Astrocyte of the spinal cord (primary cell): Measurements from ENCODE around the gene AMIGO1.

Experiments
- DNase-seq: peaks from one replicate; pipeline ENCODE4 v3.0.0; 2011; ENCODE audit warnings: low read depth, low spot score
- H3K4me3 ChIP-seq: 2 replicates; pipeline ENCODE4 v1.5.1; 2011; ENCODE audit warnings: low read depth, mild to moderate bottlenecking, low read length, moderate library complexity
- in situ Hi-C: cut with HindIII; loops from 2 replicates; pipeline ENCODE4 v1.10.0; 2017; ENCODE audit warnings: low sequenced_read_pairs
- TF ChIP-seq, protein P1 (sequence below): IDR thresholded peaks from 2 replicates; pipeline ENCODE4 v1.5.1; 2012; ENCODE audit warnings: low read depth, mild to moderate bottlenecking, low read length, inconsistent platforms

The AMIGO1 gene

DNA sequence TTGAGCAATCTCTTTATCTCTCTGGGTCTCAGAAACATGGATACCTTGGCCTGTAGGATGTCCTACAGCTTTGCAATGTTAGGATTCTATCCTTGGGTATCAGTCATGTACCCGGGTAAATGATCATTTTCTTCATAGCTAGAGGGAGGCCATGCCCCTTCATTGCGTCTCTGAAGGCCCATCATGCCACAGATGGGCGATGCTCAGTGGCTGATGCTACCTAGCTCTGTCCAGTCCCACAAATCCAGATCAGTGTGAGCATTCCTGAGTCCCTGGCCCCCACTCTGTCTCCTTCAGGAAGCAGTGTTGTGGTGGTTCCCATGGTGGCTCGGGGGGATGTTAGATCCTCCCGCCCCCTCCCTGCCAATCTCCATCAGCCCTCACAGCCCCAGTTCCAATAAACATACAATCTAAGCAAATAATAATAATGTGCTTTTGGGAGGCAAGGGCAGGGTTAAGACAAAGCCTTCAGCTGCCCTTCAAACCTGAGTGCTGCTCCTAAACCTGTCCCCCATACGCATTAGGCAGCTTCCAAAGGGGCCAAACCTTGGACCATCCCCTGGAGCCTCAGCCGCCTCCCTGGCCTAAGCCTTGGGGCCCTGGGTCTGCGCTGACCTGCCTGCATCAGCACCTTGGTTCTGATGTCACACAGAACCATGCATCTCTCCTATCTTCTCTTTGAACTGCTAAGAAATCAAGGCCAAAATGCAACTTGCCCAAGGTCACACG is 29.5 kb upstream of the AMIGO1 start:
- in situ Hi-C loops: no loop called here
- no peak for DNase-seq
- H3K4me3 ChIP-seq: no peak overlapping the region
- TF ChIP-seq, protein P1, sequence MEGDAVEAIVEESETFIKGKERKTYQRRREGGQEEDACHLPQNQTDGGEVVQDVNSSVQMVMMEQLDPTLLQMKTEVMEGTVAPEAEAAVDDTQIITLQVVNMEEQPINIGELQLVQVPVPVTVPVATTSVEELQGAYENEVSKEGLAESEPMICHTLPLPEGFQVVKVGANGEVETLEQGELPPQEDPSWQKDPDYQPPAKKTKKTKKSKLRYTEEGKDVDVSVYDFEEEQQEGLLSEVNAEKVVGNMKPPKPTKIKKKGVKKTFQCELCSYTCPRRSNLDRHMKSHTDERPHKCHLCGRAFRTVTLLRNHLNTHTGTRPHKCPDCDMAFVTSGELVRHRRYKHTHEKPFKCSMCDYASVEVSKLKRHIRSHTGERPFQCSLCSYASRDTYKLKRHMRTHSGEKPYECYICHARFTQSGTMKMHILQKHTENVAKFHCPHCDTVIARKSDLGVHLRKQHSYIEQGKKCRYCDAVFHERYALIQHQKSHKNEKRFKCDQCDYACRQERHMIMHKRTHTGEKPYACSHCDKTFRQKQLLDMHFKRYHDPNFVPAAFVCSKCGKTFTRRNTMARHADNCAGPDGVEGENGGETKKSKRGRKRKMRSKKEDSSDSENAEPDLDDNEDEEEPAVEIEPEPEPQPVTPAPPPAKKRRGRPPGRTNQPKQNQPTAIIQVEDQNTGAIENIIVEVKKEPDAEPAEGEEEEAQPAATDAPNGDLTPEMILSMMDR: no peak

DNA sequence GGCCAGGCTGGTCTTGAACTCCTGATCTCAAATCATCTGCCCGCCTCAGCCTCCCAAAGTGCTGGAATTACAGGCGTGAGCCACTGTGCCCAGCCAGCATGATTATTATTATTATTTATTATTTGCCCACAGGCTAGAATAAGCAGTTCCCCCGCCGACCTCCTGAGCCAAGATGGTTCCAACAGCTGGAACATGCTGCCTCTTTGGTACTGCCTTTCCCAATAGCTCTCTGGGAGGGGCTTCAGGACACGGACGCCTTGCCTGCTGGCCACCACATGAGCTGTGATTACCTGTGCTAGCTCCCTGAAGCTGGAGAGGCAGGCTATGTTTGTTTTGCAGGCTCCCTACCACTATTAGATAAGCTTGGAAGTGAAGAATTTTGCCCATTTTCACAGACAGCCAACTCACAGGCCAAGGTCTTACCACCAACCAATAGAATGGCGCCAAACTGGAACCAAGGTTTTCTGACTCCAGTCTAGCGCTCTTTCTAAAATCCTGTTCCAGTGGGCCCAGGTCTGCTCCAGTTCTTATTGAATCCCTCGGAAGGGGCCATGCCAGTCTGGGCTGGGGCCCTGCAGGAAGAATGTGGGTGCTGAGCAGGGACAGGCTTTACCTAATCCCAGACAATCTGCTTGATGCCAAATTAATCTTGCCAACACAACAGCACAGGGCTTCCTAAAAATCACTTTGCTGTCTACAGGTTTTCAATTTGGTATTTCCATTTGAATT is 28.1 kb upstream of the AMIGO1 start:
- TF ChIP-seq, protein P1: no peak
- in situ Hi-C loops: no loop called here
- no peak for DNase-seq
- no peak overlapping the region for H3K4me3 ChIP-seq

- no peak for DNase-seq
- H3K4me3 ChIP-seq: no peak overlapping the region
- in situ Hi-C loops: no loop called here
- TF ChIP-seq, protein P1: no peak
Observed at GRCh38 chr1:109535971-109536491, 26.5 kb upstream of the AMIGO1 start.

DNA sequence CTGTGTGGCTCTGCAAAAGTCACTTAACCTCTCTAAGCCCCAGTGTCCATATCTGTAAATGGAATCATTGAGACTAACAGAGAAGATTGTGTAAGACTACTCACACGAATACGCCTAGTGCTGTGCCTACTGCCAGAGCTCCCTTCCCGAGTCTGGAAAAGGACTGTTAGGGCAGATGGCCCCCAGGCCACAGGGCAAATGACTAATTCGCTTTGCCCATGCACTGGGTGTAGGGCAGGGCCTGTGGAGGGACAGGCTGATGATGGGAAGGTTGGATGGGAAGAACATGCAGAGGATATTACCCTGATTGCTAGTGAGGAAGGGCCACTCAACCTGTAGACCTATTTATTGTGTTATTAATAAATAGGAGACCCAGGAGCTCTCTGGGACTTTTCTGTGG is 26.0 kb upstream of the AMIGO1 start:
- TF ChIP-seq, protein P1: no peak
- no peak overlapping the region for H3K4me3 ChIP-seq
- no peak for DNase-seq
- in situ Hi-C loops: no loop called here

- TF ChIP-seq, protein P1: no peak
- DNase-seq: no peak
- no peak overlapping the region for H3K4me3 ChIP-seq
- in situ Hi-C loops: no loop called here
Observed at GRCh38 chr1:109534307-109534858, 24.9 kb upstream of the AMIGO1 start.

- in situ Hi-C loops: no loop called here
- peak; percentile 66 for DNase-seq
- TF ChIP-seq, protein P1: peak; percentile 98
- H3K4me3 ChIP-seq: no peak overlapping the region
Observed at GRCh38 chr1:109532365-109533136, 23.0 kb upstream of the AMIGO1 start.
